Hematopoietic multipotent progenitor cell (in vitro differentiated cells): ENCODE data around the gene PRR22. TPM values are rescaled to one million over a fixed set of nuclear protein-coding genes. Genes with fewer than 3 reads are reported as not detected.
"Not testable (repeated sequence)": the region's sequence is repeated elsewhere in the genome, so short reads cannot be mapped to it uniquely, and the experiment has no call there.

Experiments
- DNase-seq, 3 donors: peaks; one replicate each; pipeline ENCODE4 v3.0.0-alpha.2; 2011 to 2015; ENCODE audit warnings: low read depth in 2 of 3, low spot score in 2 of 3
- total RNA-seq: library from RNA; depleted of rRNA; stranded (reverse); fragments of >200 nt; gene quantifications from one replicate; pipeline ENCODE4 v1.2.3, GENCODE V29; 2012

PRR22 gene
- total RNA-seq, 1 donor, result 2.2 TPM

DNA sequence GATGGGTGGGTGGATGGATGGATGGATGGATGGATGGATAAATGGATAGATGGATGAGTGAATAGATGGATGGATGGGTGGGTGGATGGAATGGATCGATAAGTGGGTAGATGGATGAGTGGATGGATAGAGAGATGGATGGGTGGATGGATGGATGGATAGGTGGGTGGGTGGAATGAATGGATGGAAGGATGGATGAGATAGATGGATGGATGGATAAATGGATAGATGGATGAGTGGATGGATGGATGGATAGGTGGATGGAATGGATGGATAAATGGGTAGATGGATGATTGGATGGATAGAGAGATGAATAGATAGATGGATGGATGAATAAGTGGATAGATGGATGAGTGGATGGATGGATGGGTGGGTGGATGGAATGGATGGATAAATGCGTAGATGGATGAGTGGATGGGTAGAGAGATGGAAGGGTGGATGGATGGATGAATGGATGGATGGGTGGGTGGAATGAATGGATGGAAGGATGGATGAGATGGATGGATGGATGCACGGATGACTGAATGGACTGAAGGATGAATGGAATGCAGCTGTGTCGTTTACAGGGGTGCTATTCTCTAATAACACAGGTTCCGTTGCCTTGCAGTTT lies 21.8 kb downstream of the PRR22 start:
- no peak for DNase-seq

- DNase-seq, result no peak
Measured at GRCh38 chr19:5753743-5754142, 30.8 kb downstream of the PRR22 start.

DNA sequence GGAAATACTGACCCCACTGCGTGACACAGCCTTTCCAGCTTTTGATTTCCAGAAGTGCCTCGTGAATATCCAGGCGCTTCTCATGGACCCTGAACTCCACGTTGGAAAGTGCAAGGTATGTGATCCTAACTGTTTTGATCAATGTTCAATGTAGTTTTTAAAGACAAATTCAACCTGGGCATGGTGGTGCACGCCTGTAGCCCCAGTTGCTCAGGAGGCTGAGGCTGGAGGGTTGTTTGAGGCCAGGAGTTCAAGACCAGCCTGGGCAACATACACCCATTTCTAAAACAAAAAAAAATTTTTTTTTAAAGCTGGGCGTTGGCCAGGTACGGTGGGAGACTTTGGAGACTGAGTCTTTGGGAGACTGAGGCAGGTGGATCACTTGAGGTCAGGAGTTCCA lies 32.8 kb downstream of the PRR22 start:
- DNase-seq, result no peak

GRCh38 chr19:5749505-5749904 lies 35.0 kb downstream of the PRR22 start:
- no peak for DNase-seq

- not testable (repeated sequence) for DNase-seq
Measured at GRCh38 chr19:5748920-5749319, 35.6 kb downstream of the PRR22 start.

DNA sequence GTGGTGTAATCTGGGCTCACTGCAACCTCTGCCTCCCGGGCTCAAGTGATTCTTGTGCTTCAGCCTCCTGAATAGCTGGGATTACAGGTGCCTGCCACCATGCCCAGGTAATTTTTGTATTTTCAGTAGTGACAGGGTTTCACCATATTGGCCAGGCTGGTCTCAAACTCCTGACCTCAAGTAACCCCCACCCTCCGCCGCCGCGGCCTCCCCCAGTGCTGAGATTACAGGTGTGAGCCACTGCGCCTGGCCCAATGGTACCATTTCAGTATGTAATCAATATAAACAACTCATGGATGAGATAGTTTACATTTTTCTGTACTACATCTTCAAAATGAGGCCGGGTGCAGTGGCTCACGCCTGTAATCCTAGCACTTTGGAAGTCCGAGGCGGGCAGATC lies 39.5 kb downstream of the PRR22 start:
- DNase-seq, result not testable (repeated sequence)

GRCh38 chr19:5743630-5744029 lies 40.9 kb downstream of the PRR22 start:
- no peak for DNase-seq

- DNase-seq, result no peak
Measured at GRCh38 chr19:5742051-5742450, 42.5 kb downstream of the PRR22 start.

GRCh38 chr19:5738423-5738822 lies 46.1 kb downstream of the PRR22 start:
- no peak for DNase-seq

DNA sequence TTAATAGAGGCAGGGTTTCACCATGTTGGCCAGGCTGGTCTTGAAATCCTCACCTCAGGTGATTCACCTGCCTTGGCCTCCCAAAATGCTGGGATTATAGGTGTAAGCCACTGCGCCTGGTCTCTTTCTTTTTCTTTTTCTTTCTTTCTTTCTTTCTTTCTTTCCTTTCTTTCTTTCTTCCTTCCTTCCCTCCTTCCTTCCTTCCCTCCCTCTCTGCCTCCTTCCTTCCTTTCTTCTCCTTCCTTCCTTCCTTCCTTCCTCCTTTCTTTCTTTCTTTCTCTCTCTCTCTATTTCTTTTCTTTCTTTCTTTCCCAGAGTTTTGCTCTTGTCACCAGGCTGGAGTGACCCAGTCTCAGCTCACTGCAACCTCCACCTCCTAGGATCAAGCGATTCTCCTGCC lies 51.4 kb downstream of the PRR22 start:
- DNase-seq, result not testable (repeated sequence)

Other genes with a start within 250 kb of the PRR22 start
- 0.27 TPM for gene TINCR, start 216.8 kb downstream of the PRR22 start, total RNA-seq
- gene SAFB2, start 162.0 kb downstream of the PRR22 start, total RNA-seq, result 52.0 TPM
- gene SAFB, start 161.7 kb downstream of the PRR22 start, total RNA-seq, result 101 TPM
- gene MICOS13, start 104.2 kb downstream of the PRR22 start, total RNA-seq, result 27.5 TPM
- 8.1 TPM for gene HSD11B1L, start 103.7 kb downstream of the PRR22 start, total RNA-seq
- 801 TPM for gene RPL36, start 94.5 kb downstream of the PRR22 start, total RNA-seq
- gene LONP1, start 64.6 kb downstream of the PRR22 start, total RNA-seq, result 78.6 TPM
- not detected for gene CATSPERD, start 64.1 kb downstream of the PRR22 start, total RNA-seq
- 98.0 TPM for gene DUS3L, start 6.4 kb upstream of the PRR22 start, total RNA-seq
- gene NRTN, start 20.3 kb upstream of the PRR22 start, total RNA-seq, result 0.54 TPM
- gene FUT6, start 55.0 kb upstream of the PRR22 start, total RNA-seq, result 2.4 TPM
- under 0.01 TPM for gene FUT3, start 66.7 kb upstream of the PRR22 start, total RNA-seq
- gene FUT5, start 85.8 kb upstream of the PRR22 start, total RNA-seq, result 0.54 TPM
- 283 TPM for gene NDUFA11, start 119.0 kb upstream of the PRR22 start, total RNA-seq
- gene VMAC, start 120.1 kb upstream of the PRR22 start, total RNA-seq, result 25.3 TPM
- 11.3 TPM for gene CAPS, start 129.5 kb upstream of the PRR22 start, total RNA-seq
- 61.9 TPM for gene RANBP3, start 193.4 kb upstream of the PRR22 start, total RNA-seq